Subcutaneous adipose tissue (tissue), 4 donors: ENCODE measurements around the gene COL15A1. TPM values are rescaled to one million over a fixed set of nuclear protein-coding genes. Genes with fewer than 3 reads are reported as not detected.

Experiments
- CTCF ChIP-seq: fragments of 450-650 bp; IDR thresholded peaks from one replicate; pipeline ENCODE4 v1.5.1; 2016; ENCODE audit warnings: low read depth, mild to moderate bottlenecking, control low read depth, antibody characterized with exemption, moderate library complexity
- total RNA-seq, 4 donors: library from RNA; depleted of rRNA; stranded (reverse); fragments of >200 nt; gene quantifications; one replicate each; pipeline ENCODE4 v1.1.0, GENCODE V29; 2016

COL15A1 gene
- total RNA-seq, 4 donors from 2014 or later: 21.2 to 85.5 (median 59.4) TPM

- TF ChIP-seq CTCF: no peak
Measured at GRCh38 chr9:98977246-98977714, 33.6 kb downstream of the COL15A1 start.

DNA sequence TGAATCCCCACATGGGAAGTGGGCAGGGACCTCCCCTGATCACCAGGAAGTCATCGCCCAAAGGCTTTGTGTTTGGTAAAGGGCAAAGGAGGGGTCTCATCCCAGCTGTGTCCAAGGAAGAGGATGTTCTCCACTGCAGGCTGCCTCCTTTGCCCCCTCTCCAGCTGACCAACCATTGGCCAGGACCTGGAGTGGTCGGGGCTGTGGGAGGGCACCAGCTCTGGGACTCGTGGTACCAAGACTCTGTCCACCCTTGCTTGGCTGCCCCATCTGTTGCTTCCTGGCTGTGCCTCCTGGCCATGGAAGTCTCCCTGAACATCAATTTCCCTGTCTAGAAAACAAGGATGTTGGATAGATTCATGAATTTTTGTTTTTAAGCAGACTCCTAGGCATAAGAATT is 34.1 kb downstream of the COL15A1 start:
- TF ChIP-seq CTCF: no peak

GRCh38 chr9:98978231-98978681 is 34.5 kb downstream of the COL15A1 start:
- TF ChIP-seq CTCF: no peak

DNA sequence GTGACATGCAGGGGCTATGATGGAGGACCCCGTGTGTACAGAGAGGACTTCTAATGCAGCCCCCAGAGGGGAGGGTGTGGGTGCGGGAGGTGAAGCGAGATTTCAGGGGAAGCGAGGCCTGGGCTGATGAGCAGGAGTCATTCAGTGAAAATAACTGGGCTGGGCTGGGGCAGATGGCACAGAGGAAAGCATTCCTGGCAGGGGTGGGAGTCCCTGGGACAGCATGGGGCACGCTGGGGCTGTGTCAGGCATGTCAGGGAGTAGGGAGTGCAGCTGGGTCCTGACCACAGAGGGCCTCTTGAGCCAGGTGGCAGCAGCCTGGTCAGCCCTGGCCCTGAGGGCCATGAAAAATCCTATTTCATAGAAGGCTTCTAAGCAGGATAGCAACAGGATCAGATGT is 36.6 kb downstream of the COL15A1 start:
- TF ChIP-seq CTCF: no peak

DNA sequence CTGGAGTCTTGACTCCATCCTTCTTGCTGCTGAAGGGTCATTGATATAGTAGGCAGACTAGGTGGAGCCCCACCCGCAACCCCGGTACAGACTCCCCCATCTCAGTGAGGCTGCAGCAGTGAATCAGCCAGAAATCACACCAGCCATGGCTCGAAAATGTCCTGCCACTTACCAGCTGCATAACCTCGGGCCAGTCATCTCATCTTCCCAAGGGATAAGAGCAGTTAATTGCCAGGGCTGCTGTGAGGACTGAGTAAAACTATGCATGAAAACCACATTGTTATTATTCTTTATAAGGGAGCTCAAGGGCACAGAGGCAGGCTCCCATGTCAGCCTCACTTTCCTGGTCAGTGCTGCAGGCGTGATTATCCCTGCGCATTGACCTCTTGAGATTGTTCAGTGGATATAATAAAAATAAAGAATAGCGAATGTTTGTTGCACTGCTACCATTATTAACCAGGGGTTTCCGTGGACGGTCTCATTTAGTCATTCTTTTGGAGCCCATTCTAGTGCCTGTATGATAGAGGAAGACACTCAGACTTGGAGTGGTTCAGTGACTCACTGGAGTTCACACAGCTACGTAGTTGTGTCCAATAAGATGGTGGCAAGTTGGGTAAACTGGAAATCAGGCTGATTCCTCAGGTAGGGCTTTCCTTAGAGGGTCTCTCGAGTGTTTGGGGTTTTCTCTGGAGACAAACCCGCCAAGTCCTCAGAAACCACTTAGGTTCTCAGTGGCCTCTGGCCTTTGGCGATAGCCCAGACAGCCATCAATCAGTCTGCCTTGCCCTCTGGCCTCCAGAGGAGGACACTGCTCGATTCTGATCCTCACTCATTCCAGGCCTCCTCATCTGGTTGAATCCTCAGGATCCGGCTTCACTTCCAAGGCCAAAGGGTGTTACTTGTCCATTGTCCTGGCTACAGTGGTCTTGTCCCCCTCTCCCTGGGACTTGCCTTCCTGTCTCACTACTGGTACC is 39.9 kb downstream of the COL15A1 start:
- no peak for TF ChIP-seq CTCF

DNA sequence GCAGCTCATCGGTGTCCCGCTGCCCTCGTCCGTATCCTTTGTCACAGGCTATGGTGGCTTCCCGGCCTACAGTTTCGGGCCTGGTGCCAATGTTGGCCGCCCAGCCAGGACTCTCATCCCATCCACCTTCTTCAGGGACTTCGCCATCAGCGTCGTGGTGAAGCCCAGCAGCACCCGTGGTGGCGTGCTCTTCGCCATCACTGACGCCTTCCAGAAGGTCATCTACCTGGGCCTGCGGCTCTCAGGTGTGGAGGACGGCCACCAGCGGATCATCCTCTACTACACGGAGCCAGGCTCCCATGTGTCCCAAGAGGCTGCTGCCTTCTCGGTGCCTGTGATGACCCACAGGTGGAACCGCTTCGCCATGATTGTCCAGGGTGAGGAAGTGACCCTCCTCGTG is 41.9 kb downstream of the COL15A1 start:
- TF ChIP-seq CTCF: no peak

DNA sequence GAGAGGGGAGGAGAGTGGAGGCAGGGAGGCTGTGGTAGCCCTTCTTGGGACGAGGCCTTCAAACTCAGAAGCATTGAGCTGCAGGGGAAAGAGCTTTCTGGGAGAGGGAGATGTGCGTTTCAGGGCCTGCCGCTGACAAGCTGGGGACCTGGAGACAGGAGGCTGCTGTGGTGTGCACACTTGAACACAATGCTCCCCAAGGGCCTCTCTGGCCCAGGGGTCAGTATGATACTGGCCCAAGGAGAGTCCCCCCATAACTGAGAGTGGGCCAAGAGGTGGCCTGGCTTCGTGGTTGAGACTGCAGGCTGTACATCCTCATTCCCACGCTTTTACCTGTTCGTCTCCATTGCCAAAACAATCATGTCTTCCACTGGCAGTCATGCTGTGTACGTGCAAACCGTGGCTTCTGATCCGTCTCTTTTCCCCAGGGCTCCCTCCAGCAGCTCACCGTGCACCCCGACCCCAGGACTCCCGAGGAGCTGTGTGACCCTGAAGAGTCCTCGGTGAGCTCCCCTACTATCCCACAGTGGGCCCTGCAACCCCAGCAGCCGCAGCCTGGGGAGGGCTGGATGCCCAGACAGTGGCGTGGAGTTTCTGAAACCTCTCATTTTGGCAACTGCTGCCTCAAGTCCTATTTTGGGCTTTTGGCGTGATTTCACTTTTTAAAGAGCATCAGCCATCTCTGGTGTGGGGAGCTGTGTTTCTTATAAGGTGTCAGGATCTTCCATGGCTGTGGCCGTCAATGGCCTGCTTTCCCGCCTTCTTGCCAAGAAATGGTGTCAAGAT is 43.4 kb downstream of the COL15A1 start:
- no peak for TF ChIP-seq CTCF
